NCI-H1092 treated with DMSO at 0.1 percent for 48 hours (cell line): ENCODE measurements around the gene UBE2D1.

Source experiments
- DNase-seq: peaks from one replicate; lab custom pipeline; 2025; lab: John Stamatoyannopoulos, UW

Gene UBE2D1

GRCh38 chr10:58341422-58341821 is 6.6 kb downstream of the UBE2D1 start:
- no peak for DNase-seq

- no peak for DNase-seq
These were observed 7.1 kb downstream of the UBE2D1 start for GRCh38 chr10:58341947-58342346.

GRCh38 chr10:58347967-58348366 is 13.2 kb downstream of the UBE2D1 start:
- no peak for DNase-seq

DNA sequence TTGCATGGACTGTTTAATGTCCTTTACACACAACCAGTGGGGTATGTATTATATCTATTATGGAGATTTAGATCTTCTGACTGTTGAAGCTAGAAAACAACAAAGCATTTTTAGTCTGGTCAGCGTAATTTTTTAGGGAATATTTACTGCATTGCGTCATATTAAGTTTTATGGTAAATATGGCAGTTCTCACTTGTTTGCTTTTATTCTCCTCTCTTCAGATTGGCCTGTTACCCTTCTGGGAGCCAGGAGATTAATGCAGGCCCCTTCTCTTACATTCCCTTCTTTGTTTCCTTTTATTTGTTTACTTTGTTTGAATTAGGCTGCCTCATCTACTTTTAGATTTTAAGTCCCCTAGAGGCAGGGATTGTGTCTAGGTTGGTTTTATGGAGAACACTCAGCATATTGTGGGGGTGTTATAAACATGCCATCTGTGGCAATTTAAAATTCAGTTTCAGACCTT is 13.8 kb downstream of the UBE2D1 start:
- DNase-seq, result no peak

DNA sequence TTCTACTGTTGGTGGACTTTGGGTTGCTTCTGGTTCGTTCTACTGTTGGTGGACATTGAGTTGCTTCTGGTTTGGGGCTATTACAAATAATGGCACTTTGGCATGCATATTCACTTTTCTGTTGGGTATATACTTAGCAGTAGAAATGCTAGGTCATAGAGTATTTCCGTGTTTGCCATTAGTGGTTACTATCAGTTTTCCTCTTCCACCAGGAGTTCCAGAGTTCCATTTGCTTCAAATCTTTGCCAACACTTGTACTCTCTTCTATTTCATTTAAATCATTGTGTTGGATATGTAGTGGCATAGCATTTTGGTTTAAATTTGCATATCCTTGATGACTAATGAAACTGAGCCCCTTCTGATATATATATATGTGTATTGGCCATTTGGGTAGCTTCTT is 15.2 kb downstream of the UBE2D1 start:
- DNase-seq, result no peak

- DNase-seq, result no peak
These were observed 16.0 kb downstream of the UBE2D1 start for GRCh38 chr10:58350619-58351323.

- DNase-seq, result no peak
These were observed 17.1 kb downstream of the UBE2D1 start for GRCh38 chr10:58351616-58352578.

- DNase-seq, result no peak
These were observed 18.3 kb downstream of the UBE2D1 start for GRCh38 chr10:58352956-58353610.

DNA sequence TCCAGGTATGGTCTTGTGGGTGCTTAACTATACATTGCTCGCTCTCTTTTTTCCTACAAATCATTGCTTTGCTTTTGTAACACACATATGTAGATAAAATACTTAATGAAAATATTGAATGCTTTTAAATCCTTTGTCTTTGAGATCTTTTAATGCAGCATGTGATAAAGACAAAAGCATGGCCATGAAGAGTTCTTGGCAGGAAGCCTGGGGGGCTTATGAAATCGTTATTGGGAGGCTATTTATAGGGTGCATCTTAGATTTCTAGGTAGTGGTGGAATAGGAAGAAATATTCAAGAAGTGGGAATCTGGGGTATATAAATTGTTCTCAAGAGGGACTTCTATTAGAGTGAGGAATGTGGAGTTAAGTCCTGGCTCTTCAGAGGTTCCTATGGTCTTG is 21.9 kb downstream of the UBE2D1 start:
- DNase-seq, result no peak

GRCh38 chr10:58358314-58358933 is 23.6 kb downstream of the UBE2D1 start:
- DNase-seq, result no peak

DNA sequence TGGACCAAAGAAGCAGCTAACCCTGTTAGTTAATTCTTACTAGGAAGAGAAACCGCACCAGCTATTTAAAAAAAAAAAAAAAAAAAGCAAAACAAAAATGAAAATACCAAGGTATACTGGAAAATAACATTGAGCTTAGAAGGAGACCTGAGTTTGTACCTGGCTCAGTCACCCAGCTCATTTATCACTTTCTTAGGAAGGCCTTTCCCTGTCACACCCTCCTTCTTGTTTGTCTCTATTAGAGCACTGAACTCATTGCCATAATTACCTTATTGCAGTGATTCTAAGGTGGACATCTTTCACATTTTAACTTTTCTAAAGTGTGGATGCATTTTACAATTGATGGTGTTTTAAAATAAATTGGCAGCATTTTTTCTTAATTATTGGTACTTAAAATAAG is 24.1 kb downstream of the UBE2D1 start:
- DNase-seq, result no peak

GRCh38 chr10:58359541-58359940 is 24.7 kb downstream of the UBE2D1 start:
- no peak for DNase-seq

DNA sequence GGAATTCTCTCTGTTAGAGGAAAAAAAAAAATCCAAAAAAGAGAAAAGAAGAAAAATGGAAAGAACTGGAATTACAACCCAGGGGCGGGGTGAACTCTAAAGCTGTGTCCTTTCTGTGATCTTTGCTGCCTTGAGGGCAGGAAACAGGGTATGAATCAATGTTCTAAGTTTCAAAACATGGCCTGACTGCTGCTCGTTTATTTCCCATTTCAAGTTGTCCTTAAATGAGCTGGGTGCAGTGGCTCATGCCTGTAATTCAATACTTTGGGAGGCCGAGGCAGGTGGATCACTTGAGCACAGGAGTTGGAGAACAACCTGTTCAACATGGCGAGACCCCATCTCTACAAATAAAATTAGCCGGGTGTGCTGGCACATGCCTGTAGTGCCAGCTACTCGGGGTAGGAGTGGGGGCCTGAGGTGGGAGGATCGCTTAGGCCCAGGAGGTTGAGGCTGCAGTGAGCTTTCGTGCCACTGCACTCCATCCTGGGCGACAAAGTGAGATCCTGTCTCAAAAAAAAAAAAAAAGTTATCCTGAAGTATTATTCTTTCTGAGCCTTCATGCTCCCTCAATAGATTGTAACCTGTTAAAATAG is 25.7 kb downstream of the UBE2D1 start:
- DNase-seq, result no peak

- no peak for DNase-seq
These were observed 26.5 kb downstream of the UBE2D1 start for GRCh38 chr10:58361353-58361752.

DNA sequence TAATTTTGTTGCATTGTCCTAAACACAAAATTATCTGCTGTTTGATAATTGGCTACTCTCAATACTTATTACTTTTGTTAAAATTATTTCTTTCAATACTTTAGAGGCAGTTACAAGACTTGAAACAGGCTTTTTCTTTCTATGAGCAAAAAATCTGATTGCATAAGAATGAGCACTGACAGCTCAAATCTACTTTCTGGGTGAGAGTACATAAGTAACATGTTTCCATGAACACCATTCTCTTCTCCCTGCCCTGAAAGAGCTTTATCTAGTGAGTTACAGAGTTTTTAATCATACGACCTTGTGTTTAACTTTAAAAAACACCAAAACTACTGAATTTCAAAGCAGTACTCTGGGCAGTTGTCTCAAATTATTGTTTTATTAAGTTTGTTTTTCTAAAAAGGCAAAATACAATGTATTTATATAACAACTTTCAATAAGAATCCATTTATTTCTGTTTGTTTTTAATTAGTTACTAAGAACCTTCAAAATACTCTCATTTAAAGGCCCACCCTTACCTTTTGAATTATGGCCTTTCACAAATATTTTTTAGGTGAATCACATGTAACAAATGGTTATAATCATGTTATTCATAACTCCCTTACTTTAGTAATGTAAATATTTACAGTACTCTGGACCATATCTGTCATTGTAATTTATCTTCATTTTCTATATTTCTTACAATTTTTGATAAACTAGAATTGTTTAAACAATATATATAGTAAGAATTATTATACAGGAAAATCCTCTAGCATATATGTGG is 27.4 kb downstream of the UBE2D1 start:
- DNase-seq, result no peak

- no peak for DNase-seq
These were observed 32.3 kb downstream of the UBE2D1 start for GRCh38 chr10:58367069-58367468.

DNA sequence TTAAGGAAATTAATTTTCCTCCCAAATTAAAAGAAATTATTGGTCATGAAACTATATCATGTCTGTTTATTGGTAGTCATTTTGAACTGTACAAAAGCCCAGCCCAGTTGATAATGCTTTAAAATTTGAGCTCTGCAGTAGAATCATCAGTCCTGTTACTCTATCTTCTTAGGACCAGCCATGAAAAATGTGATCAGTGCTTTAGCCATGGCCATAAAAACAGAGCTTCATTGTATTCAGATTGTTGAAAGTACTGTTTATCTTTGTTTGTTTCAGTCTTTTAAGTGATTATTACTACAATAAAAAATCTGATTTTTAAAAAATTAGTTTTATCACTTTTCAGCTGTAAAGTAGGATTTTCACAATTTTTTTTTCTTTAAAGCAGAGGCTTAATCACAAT is 36.7 kb downstream of the UBE2D1 start:
- DNase-seq, result no peak

GRCh38 chr10:58372607-58373441 is 38.0 kb downstream of the UBE2D1 start:
- DNase-seq, result no peak

GRCh38 chr10:58373442-58373827 is 38.6 kb downstream of the UBE2D1 start:
- DNase-seq, result no peak

DNA sequence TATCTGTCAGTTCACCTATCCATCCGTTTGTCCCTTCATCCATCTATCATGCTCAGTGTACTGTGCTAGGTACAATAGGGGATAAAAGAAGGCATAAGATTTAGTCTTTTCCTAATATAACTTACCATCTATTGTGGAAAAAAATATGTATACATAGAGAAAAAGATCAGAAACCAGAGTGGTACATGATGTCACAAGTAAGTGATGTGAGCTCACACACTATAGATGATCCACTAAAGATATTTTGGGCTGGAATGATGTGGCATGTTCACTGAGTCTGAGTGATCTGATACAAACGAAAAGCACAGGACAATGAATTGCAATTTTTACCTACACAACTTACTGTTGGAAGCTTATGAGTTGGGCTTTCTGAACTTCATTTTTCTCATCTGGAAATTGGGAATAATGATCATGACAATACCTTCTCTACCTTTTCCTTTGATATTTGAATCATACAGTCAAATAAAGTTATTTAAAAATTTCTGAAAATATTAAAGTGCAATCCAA is 47.7 kb downstream of the UBE2D1 start:
- no peak for DNase-seq
